ENCODE results near the gene AJAP1. TPM values are rescaled to one million over a fixed set of nuclear protein-coding genes. Genes with fewer than 3 reads are reported as not detected.

AJAP1 gene
- total and polyA plus RNA-seq, 2 of the 8 experiments (the other 6 are each of a cell fraction or from before 2014, with no cell fraction given), result 1.9 to 6.2 TPM

- 87% methylated on average over 12 of the region's 12 CpGs; no CpG with 5 or more reads in 1 of the 2 experiments for WGBS, 2 experiments (ENCODE audit: extremely low coverage in 1 of 2, insufficient coverage in 1 of 2, insufficient read length in 1 of 2, insufficient replicate concordance in 2 of 2, low coverage in 1 of 2, low lambda C conversion rate in 2 of 2, missing lambda C conversion rate in 1 of 2)
- DNase-seq (ENCODE audit: low read depth in 1 of 2, low spot score in 2 of 2) (no peak), FAIRE-seq (no peak)
- no peak overlapping the region for H3K9ac ChIP-seq (replicated peaks in 1 of 4; ENCODE audit: extremely low read depth in 1 of 4, low read depth in 3 of 4, low read length in 3 of 4)
- 0 out of 2 replicates have a peak overlapping the region, but pooled peaks have one; percentile 23 for H2BK12ac ChIP-seq (ENCODE audit: low read depth, low read length)
- ChIA-PET POLR2A (ENCODE audit: partially characterized antibody) (interaction anchor here (0.7 to 1.1 kb wide), 2 partner anchors 10 to 18 kb away, joined by 3 read pairs; no protein-coding TSS in a partner anchor), CTCF (ENCODE audit: partially characterized antibody) (interaction anchor here (1.6 kb wide), 1 partner anchor 9 kb away, joined by 5 read pairs; no protein-coding TSS in a partner anchor)
- H4K5ac ChIP-seq (ENCODE audit: insufficient read length, low read depth, low read length), result no peak overlapping the region
- H3K4ac ChIP-seq (replicated peaks; ENCODE audit: insufficient read length, low read depth, low read length), result no peak overlapping the region
- no peaks in the 10 kb centered on the region for H4K20me1 ChIP-seq (replicated peaks in 1 of 2; ENCODE audit: control insufficient read depth in 1 of 2, insufficient read depth in 2 of 2, low read length in 2 of 2)
- H3K4me3 ChIP-seq (ENCODE audit: extremely low read depth in 1 of 4, insufficient read depth in 2 of 4, low read depth in 3 of 4, low read length in 4 of 4), result no peak overlapping the region
- H4K8ac ChIP-seq (ENCODE audit: extremely low read depth, insufficient read depth, low read length), result peak overlapping the region; percentile 57; the same call in 1 of the 2 replicates
- 0 out of 7 replicates have a peak, but pooled peaks cover 0 to 3% (median 1%) of the 10 kb centered on the region in 4 experiments for H3K4me1 ChIP-seq (replicated peaks in 1 of 4; ENCODE audit: control insufficient read depth in 3 of 4, insufficient read depth in 4 of 4, low read length in 3 of 4)
- no peak overlapping the region for H3K56ac ChIP-seq (replicated peaks; ENCODE audit: insufficient read length, low read depth, low read length)
- H2AFZ ChIP-seq (ENCODE audit: low read length), result no peak overlapping the region
- H3K9me3 ChIP-seq (ENCODE audit: insufficient read depth in 2 of 2, low read depth in 1 of 2, low read length in 1 of 2), result no peaks in the 10 kb centered on the region
- H2BK20ac ChIP-seq (ENCODE audit: low read length), result no peak overlapping the region
- H3K36me3 ChIP-seq (ENCODE audit: control insufficient read depth in 2 of 4, insufficient read depth in 4 of 4, low read length in 3 of 4), result no peaks in the 10 kb centered on the region
- H2BK120ac ChIP-seq (replicated peaks; ENCODE audit: low read depth, low read length), result no peak overlapping the region
- H3K18ac ChIP-seq (ENCODE audit: extremely low read depth, low read length), result no peak overlapping the region
- no peaks in the 10 kb centered on the region for H3K79me1 ChIP-seq (ENCODE audit: low read depth, low read length)
- H4K91ac ChIP-seq (replicated peaks; ENCODE audit: insufficient read length, low read length), result no peak overlapping the region
- no peaks in the 10 kb centered on the region for H3K27me3 ChIP-seq (replicated peaks in 1 of 4; ENCODE audit: control insufficient read depth in 3 of 4, extremely low read depth in 1 of 4, insufficient read depth in 3 of 4, low read length in 3 of 4)
- no peak overlapping the region for H3K27ac ChIP-seq (ENCODE audit: low read depth, low read length)
- no peaks in the 10 kb centered on the region for H3K79me2 ChIP-seq (ENCODE audit: control insufficient read depth in 1 of 2, insufficient read depth in 2 of 2, low read length in 2 of 2)
- no peak overlapping the region for H3K4me2 ChIP-seq (ENCODE audit: insufficient read depth in 1 of 2, low read depth in 2 of 2, low read length in 2 of 2)
- H2BK15ac ChIP-seq (ENCODE audit: low read length), result no peak overlapping the region
- no peak overlapping the region for H2AK5ac ChIP-seq (ENCODE audit: low read depth, low read length)
- no peak overlapping the region for H3K14ac ChIP-seq (ENCODE audit: insufficient read length)
- no peaks in the 10 kb centered on the region for H3K23me2 ChIP-seq (ENCODE audit: low read depth, low read length)
- no peak overlapping the region for H3K23ac ChIP-seq (ENCODE audit: insufficient read length)
- H2BK5ac ChIP-seq (ENCODE audit: low read depth, low read length), result no peak overlapping the region
- no peak for TF ChIP-seq SIN3A (conservative IDR thresholded peaks at IDR 0.05 in 1 of 2, IDR thresholded peaks at IDR 0.05 in 1 of 2; ENCODE audit: low read depth in 1 of 2, low read length in 2 of 2)
- TF ChIP-seq ASH2L (IDR thresholded peaks at IDR 0.05; ENCODE audit: low read length), result no peak
- TF ChIP-seq HDAC6 (IDR thresholded peaks at IDR 0.05; ENCODE audit: low read depth, low read length), result no peak
- no peak for TF ChIP-seq E2F6 (IDR thresholded peaks at IDR 0.05)
- no peak for TF ChIP-seq RBBP5 (IDR thresholded peaks at IDR 0.05; ENCODE audit: borderline replicate concordance, low read depth, low read length)
- no peak for TF ChIP-seq CTCF (IDR thresholded peaks at IDR 0.05; ENCODE audit: control extremely low read depth in 1 of 3, insufficient read depth in 1 of 3, low read depth in 1 of 3, low read length in 3 of 3)
- TF ChIP-seq, protein P1, sequence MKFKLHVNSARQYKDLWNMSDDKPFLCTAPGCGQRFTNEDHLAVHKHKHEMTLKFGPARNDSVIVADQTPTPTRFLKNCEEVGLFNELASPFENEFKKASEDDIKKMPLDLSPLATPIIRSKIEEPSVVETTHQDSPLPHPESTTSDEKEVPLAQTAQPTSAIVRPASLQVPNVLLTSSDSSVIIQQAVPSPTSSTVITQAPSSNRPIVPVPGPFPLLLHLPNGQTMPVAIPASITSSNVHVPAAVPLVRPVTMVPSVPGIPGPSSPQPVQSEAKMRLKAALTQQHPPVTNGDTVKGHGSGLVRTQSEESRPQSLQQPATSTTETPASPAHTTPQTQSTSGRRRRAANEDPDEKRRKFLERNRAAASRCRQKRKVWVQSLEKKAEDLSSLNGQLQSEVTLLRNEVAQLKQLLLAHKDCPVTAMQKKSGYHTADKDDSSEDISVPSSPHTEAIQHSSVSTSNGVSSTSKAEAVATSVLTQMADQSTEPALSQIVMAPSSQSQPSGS (IDR thresholded peaks at IDR 0.05; ENCODE audit: low read length), result no peak
These were observed 74.7 kb downstream of the AJAP1 start for GRCh38 chr1:4729090-4729471.

Measured in H1 (cell line).